Neural crest cell (in vitro differentiated cells): ENCODE measurements around the gene PPP1R9B. TPM values are rescaled to one million over a fixed set of nuclear protein-coding genes. Genes with fewer than 3 reads are reported as not detected.

Experiments used
- DNase-seq: peaks from one replicate; pipeline ENCODE4 v3.0.0; 2021; ENCODE audit warnings: low read depth, mixed read lengths, low spot score
- H3K27ac Mint-ChIP-seq: one replicate; pipeline ENCODE4 v1.8.0; 2021; ENCODE audit warnings: mild to moderate bottlenecking, mixed read lengths; ENCODE audit not compliant: unreplicated experiment
- H3K27me3 Mint-ChIP-seq: 2 replicates; pipeline ENCODE4 v1.8.0; 2021; ENCODE audit warnings: low read depth, mild to moderate bottlenecking, mixed read lengths
- H3K36me3 Mint-ChIP-seq: 2 replicates; pipeline ENCODE4 v1.8.0; 2021; ENCODE audit warnings: low read depth, mild to moderate bottlenecking, mixed read lengths
- H3K4me1 Mint-ChIP-seq: 2 replicates; pipeline ENCODE4 v1.8.0; 2021; ENCODE audit warnings: mixed read lengths
- H3K4me3 Mint-ChIP-seq: one replicate; pipeline ENCODE4 v1.8.0; 2021; ENCODE audit warnings: mild to moderate bottlenecking, mixed read lengths
- H3K9me3 Mint-ChIP-seq: 2 replicates; pipeline ENCODE4 v1.8.0; 2021; ENCODE audit warnings: mixed read lengths
- total RNA-seq: library from RNA; stranded (reverse); gene quantifications from 2 replicates; pipeline ENCODE4 v1.2.1, GENCODE V29; 2021
- TF ChIP-seq, protein P1 (sequence below): fragments of 200-600 bp; sonication (generic); conservative IDR thresholded peaks from 2 replicates; pipeline ENCODE4 v1.5.0; 2021; ENCODE audit warnings: antibody characterized with exemption, mild to moderate bottlenecking

Gene PPP1R9B
- total RNA-seq, 1 donor from 2014 or later: 68.8 TPM

DNA sequence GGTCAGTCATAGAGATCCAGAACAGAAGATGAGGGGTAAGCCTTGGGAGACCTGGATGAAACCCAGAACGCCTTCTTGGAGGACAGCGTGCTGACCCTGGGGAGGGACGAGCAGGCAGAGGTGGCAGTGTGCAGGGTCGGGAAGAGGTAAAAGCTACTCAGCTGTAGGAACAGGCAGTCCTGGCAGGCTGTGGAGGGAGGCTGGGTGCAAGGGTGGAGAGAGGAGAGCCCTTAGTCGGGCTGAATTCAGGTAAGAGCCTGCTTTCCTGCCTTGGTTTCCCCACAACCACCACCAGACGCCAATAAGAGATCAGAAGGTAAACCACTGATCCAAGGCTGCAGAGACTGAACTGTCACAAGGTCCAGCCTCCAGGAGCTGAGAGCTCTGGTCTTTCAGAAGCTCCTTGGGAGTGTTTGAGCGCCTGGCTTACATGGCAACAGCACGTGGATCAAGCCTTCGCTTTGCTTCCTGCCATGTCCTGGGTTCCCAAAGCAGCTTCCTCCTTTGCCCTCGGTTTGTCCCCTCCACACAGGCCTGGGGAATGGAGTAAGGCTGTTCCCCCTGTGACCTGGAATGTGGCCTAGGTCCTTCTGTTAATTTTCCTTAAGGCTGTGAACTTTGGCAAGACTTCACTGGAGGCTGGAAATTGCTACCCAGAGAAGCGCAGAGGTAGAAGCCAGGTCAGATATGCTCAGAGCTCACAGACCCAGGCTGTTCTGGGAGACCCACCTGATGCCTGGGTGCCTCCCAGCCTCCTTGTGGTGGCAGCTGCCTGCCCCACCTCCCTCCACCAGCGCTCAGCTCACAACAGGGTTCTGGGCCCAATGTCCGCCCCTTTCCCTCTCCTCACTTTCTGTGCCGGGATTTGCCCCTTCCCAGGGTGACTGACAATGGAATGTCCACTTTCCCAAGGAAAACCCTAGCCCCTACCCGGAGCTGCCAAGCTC lies 59.2 kb downstream of the PPP1R9B start:
- Mint-ChIP-seq H3K4me1 (peaks cover 21% of the 10 kb centered on the region), H3K27ac (no peak overlapping the region), H3K27me3 (no peaks in the 10 kb centered on the region), H3K4me3 (peak overlapping the region; percentile 3), H3K36me3 (no peaks in the 10 kb centered on the region), H3K9me3 (no peaks in the 10 kb centered on the region)
- TF ChIP-seq, protein P1, sequence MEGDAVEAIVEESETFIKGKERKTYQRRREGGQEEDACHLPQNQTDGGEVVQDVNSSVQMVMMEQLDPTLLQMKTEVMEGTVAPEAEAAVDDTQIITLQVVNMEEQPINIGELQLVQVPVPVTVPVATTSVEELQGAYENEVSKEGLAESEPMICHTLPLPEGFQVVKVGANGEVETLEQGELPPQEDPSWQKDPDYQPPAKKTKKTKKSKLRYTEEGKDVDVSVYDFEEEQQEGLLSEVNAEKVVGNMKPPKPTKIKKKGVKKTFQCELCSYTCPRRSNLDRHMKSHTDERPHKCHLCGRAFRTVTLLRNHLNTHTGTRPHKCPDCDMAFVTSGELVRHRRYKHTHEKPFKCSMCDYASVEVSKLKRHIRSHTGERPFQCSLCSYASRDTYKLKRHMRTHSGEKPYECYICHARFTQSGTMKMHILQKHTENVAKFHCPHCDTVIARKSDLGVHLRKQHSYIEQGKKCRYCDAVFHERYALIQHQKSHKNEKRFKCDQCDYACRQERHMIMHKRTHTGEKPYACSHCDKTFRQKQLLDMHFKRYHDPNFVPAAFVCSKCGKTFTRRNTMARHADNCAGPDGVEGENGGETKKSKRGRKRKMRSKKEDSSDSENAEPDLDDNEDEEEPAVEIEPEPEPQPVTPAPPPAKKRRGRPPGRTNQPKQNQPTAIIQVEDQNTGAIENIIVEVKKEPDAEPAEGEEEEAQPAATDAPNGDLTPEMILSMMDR: no peak
- DNase-seq: no peak

DNA sequence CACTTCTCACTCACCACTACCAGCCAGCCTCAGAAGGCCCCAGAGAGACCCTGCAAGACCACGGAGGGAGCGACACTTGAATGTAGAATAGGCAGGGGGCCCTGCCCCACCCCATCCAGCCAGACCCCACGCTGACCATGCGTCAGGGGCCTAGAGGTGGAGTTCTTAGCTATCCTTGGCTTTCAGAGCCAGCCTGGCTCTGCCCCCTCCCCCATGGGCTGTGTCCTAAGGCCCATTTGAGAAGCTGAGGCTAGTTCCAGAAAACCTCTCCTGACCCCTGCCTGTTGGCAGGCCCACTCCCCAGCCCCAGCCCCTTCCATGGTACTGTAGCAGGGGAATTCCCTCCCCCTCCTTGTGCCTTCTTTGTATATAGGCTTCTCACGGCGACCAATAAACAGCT lies 60.4 kb downstream of the PPP1R9B start:
- no peaks in the 10 kb centered on the region for H3K9me3 Mint-ChIP-seq
- TF ChIP-seq, protein P1: no peak
- no peak for DNase-seq
- H3K4me3 Mint-ChIP-seq: no peak overlapping the region
- H3K4me1 Mint-ChIP-seq: peaks cover 12% of the 10 kb centered on the region
- no peaks in the 10 kb centered on the region for H3K27me3 Mint-ChIP-seq
- H3K27ac Mint-ChIP-seq: no peak overlapping the region
- H3K36me3 Mint-ChIP-seq: no peaks in the 10 kb centered on the region

DNA sequence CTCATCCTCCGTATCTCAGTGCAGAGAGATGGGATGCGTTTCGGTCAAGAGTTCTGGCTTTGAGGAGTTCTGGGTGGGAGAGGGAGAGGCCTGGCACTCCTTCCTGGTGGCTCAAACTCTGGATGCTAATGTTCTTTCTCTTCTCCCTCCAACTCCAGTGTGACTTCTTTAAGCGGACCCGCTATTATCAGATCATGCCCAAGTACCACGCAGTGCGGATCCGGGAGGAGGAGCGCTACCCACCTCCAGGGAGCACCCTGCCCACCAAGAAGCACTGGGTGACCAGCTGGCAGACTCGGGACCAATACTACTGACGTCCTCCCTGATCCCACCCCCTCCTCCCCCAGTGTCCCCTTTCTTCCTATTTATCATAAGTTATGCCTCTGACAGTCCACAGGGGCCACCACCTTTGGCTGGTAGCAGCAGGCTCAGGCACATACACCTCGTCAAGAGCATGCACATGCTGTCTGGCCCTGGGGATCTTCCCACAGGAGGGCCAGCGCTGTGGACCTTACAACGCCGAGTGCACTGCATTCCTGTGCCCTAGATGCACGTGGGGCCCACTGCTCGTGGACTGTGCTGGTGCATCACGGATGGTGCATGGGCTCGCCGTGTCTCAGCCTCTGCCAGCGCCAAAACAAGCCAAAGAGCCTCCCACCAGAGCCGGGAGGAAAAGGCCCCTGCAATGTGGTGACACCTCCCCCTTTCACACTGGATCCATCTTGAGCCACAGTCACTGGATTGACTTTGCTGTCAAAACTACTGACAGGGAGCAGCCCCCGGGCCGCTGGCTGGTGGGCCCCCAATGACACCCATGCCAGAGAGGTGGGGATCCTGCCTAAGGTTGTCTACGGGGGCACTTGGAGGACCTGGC lies 61.3 kb downstream of the PPP1R9B start:
- no peak for DNase-seq
- H3K9me3 Mint-ChIP-seq: no peaks in the 10 kb centered on the region
- H3K27ac Mint-ChIP-seq: no peak overlapping the region
- H3K27me3 Mint-ChIP-seq: no peaks in the 10 kb centered on the region
- peaks cover 3% of the 10 kb centered on the region for H3K4me1 Mint-ChIP-seq
- TF ChIP-seq, protein P1: no peak
- no peak overlapping the region for H3K4me3 Mint-ChIP-seq
- H3K36me3 Mint-ChIP-seq: no peaks in the 10 kb centered on the region

DNA sequence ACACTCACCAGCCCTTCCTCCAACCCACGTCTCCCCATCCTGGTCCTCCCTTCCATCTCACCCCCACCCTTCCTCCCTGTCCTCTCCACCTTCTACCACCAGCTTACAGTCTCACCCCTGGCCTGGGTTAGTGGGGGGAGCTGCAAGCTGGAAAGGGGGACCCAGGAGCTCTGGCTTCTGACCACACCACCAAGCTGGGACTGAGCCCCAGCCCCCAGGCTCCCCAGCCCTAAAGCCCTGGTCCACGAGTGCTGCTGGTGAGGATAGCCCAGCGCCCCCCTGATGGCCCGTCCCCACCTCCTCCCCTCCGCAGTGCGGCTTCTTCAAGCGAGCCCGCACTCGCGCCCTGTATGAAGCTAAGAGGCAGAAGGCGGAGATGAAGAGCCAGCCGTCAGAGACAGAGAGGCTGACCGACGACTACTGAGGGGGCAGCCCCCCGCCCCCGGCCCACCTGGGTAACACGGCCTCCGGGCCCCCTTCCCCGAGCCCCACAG lies 62.5 kb downstream of the PPP1R9B start:
- TF ChIP-seq, protein P1: no peak
- Mint-ChIP-seq H3K4me3 (no peak overlapping the region), H3K27ac (no peak overlapping the region), H3K27me3 (no peaks in the 10 kb centered on the region), H3K9me3 (no peaks in the 10 kb centered on the region), H3K36me3 (no peaks in the 10 kb centered on the region), H3K4me1 (no peaks in the 10 kb centered on the region)
- no peak for DNase-seq

DNA sequence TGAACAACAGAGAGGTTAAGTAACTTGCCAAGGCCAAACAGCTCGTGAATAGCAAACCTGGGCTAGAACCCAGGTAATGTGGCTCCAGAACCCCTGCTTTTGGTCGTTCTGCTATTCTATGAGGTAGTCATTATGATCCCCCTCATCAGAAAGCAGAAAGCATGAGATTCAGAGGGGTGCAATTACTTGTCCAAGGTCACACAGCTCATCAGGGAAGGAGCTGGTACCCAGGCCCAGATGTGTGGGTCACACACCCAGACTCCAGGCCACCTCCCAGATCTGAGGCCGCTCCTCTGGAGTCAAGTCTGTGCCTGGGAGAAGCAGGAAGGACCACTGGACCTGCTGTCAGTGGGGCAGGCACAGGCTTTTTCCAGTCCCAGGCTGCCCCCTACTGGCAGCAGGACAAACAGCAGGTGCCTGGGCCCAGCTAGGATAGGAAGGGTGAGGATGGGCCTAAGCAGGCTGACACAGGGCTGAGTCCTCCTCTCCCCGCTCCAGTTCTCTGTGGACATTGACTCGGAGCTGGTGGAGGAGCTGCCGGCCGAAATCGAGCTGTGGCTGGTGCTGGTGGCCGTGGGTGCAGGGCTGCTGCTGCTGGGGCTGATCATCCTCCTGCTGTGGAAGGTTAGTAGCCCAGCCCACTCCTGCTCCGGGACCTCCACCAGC lies 63.1 kb downstream of the PPP1R9B start:
- TF ChIP-seq, protein P1: peak; percentile 97
- no peaks in the 10 kb centered on the region for H3K4me1 Mint-ChIP-seq

More for the DNA sequence above, 63.1 kb downstream of the PPP1R9B start:
- no peaks in the 10 kb centered on the region for H3K36me3 Mint-ChIP-seq
- no peak overlapping the region for H3K4me3 Mint-ChIP-seq
- DNase-seq: peak; percentile 83
- H3K27me3 Mint-ChIP-seq: no peaks in the 10 kb centered on the region
- no peaks in the 10 kb centered on the region for H3K9me3 Mint-ChIP-seq
- H3K27ac Mint-ChIP-seq: no peak overlapping the region
